RWPE1 (cell line): ENCODE measurements around the gene PHRF1.
A peak's percentile ranks its signal among the peaks of the same experiment; 100 is the strongest.

Experiments
- CTCF ChIA-PET: fragments of 350-600 bp; sonication (Branson Sonifier 250); formaldehyde crosslinking; extraction: SDS; loops from one replicate; lab custom pipeline; 2021; lab: Yijun Ruan, JAX
- POLR2A ChIA-PET: fragments of 400-600 bp; formaldehyde crosslinking; extraction: SDS; loops from one replicate; lab custom pipeline; 2020; ENCODE audit warnings: antibody characterized with exemption; ENCODE audit not compliant: low non-redundant PET; lab: Yijun Ruan, JAX
- DNase-seq: peaks from one replicate; pipeline ENCODE4 v3.0.0; 2012; ENCODE audit warnings: low spot score
- H3K27ac ChIP-seq: fragments of 450-650 bp; 2 replicates; pipeline ENCODE4 v1.5.1; 2017
- CTCF ChIP-seq: fragments of 450-650 bp; conservative IDR thresholded peaks from 2 replicates; pipeline ENCODE4 v1.5.1; 2017; ENCODE audit warnings: low read depth, mild to moderate bottlenecking

The PHRF1 gene

GRCh38 chr11:586376-587316, 10.4 kb downstream of the PHRF1 start:
- ChIA-PET POLR2A (no interaction called here), CTCF (no interaction called here)
- no peak for DNase-seq
- peak overlapping the region; percentile 50 for H3K27ac ChIP-seq
- no peak for TF ChIP-seq CTCF

GRCh38 chr11:587546-587945, 11.3 kb downstream of the PHRF1 start:
- peak overlapping the region; percentile 50 for H3K27ac ChIP-seq
- POLR2A ChIA-PET: no interaction called here
- CTCF ChIA-PET: no interaction called here
- no peak for DNase-seq
- TF ChIP-seq CTCF: no peak

GRCh38 chr11:587978-588380, 11.7 kb downstream of the PHRF1 start:
- DNase-seq: no peak
- ChIA-PET CTCF (interaction anchor here (0.7 kb wide), 1 partner anchor 165 kb away, joined by 4 read pairs; no protein-coding TSS in a partner anchor), POLR2A (no interaction called here)
- H3K27ac ChIP-seq: peak overlapping the region; percentile 50
- no peak for TF ChIP-seq CTCF

GRCh38 chr11:589798-590197, 13.5 kb downstream of the PHRF1 start:
- H3K27ac ChIP-seq: no peak overlapping the region
- POLR2A ChIA-PET: no interaction called here
- TF ChIP-seq CTCF: no peak
- no peak for DNase-seq
- CTCF ChIA-PET: no interaction called here

GRCh38 chr11:590997-591396, 14.7 kb downstream of the PHRF1 start:
- ChIA-PET POLR2A (no interaction called here), CTCF (no interaction called here)
- H3K27ac ChIP-seq: peak overlapping the region; percentile 9; the same call in 1 of the 2 replicates
- no peak for DNase-seq
- TF ChIP-seq CTCF: no peak

- ChIA-PET CTCF (no interaction called here), POLR2A (no interaction called here)
- no peak for TF ChIP-seq CTCF
- no peak for DNase-seq
- no peak overlapping the region for H3K27ac ChIP-seq
Measured at GRCh38 chr11:592501-592900, 16.2 kb downstream of the PHRF1 start.
